ENCODE results near the gene CTSH.
"Not testable (repeated sequence)": the region's sequence is repeated elsewhere in the genome, so short reads cannot be mapped to it uniquely, and the experiment has no call there.

Gene CTSH

DNA sequence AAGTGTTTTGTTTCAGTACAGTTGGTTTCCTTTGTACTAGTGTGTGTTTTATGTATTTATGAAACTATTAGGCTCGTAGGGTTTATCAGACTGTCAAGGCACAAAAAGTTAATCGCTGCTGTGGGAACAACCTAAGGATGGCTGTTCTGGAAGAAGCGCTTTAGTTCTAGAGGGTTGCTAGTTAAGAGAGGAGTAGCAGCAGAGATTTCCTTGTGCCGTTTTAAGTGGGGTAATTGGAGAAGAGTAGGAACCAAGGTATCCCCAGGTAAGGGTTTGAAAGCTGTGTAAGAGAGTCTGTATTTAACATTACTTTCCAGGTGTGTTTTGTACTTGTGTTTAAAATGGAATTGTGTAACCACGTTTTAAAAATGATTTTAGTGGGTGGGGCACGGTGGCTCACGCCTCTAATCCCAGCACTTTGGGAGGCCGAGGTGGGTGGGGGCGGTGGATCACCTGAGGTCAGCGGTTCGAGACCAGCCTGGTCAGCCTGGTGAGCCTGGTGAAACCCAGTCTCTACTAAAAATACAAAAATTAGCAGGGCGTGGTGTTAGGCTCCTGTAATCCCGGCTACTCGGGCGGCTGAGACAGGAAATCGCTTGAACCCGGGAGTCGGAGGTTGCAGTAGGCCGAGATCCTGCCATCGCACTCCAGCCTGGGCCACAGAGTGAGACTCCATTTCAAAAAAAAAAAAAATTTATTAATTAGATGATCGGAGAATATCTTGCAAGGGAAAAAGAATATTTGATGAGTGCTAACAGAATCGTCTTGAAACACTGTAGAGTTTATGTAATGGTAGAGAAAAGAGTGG is 69.5 kb downstream of the CTSH start:
- TF ChIP-seq, protein P1, sequence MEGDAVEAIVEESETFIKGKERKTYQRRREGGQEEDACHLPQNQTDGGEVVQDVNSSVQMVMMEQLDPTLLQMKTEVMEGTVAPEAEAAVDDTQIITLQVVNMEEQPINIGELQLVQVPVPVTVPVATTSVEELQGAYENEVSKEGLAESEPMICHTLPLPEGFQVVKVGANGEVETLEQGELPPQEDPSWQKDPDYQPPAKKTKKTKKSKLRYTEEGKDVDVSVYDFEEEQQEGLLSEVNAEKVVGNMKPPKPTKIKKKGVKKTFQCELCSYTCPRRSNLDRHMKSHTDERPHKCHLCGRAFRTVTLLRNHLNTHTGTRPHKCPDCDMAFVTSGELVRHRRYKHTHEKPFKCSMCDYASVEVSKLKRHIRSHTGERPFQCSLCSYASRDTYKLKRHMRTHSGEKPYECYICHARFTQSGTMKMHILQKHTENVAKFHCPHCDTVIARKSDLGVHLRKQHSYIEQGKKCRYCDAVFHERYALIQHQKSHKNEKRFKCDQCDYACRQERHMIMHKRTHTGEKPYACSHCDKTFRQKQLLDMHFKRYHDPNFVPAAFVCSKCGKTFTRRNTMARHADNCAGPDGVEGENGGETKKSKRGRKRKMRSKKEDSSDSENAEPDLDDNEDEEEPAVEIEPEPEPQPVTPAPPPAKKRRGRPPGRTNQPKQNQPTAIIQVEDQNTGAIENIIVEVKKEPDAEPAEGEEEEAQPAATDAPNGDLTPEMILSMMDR (IDR thresholded peaks at IDR 0.05; ENCODE audit: low read depth, low read length) = no peak
- no peak for DNase-seq (ENCODE audit: extremely low read depth, low read depth)

- DNase-seq (ENCODE audit: extremely low read depth, low read depth) = no peak
- TF ChIP-seq, protein P1 (IDR thresholded peaks at IDR 0.05; ENCODE audit: low read depth, low read length) = no peak
Observed at GRCh38 chr15:78873793-78874765, 70.8 kb downstream of the CTSH start.

GRCh38 chr15:78872972-78873792 is 71.7 kb downstream of the CTSH start:
- TF ChIP-seq, protein P1 (IDR thresholded peaks at IDR 0.05; ENCODE audit: low read depth, low read length) = peak; percentile 47
- DNase-seq (ENCODE audit: extremely low read depth, low read depth) = peak; percentile 84

DNA sequence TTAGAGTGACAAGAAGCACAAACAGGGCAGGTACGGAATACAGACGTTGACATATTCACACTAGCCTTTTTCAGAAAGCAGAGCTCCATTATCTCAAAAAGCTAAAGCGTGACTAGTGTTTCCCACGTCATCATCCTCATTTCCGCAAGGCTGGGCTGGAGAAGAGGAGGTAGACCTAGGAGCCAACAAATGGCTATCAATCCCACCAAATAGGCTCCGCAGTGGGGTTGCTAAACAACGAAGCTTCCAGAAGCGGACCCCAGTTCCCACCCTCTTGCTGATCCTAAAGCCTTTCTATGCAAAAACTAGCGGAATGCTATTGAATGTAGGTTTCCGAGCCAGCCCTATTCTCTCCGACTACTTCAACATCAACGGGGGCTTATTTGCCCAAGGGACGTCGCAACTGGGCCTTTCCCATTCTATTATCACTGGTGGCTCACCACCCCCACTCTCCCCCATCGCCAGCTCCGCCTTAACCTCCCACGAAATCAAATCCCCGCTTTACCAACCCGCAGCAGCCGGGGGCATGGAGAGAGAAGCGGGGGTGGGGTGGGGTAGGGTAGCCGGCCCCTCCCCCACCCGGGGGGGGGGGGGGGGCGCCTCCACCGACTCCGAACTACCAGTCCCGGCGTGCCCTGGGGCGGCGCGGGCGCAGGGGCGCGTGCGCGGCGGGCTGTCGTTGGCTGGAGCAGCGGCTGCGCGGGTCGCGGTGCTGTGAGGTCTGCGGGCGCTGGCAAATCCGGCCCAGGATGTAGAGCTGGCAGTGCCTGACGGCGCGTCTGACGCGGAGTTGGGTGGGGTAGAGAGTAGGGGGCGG is 72.5 kb downstream of the CTSH start, which contains the start of gene MORF4L1:
Gene MORF4L1, plus strand, starts transcription at position 736 of the 817 bp plus-strand sequence. CDS start 128 bp downstream, outside the sequence.
- peak; percentile 94 for DNase-seq (ENCODE audit: extremely low read depth, low read depth)
- TF ChIP-seq, protein P1 (IDR thresholded peaks at IDR 0.05; ENCODE audit: low read depth, low read length) = no peak

- not testable (repeated sequence) for DNase-seq (ENCODE audit: extremely low read depth, low read depth)
Observed at GRCh38 chr15:78871483-78872127, 73.2 kb downstream of the CTSH start.
